ENCODE results near the gene HOXD8. TPM values are rescaled to one million over a fixed set of nuclear protein-coding genes. Genes with fewer than 3 reads are reported as not detected.

Gene HOXD8
- total and polyA plus RNA-seq, 2 of the 8 experiments (the other 6 are each of a cell fraction or from before 2014, with no cell fraction given), result not detected

GRCh38 chr2:176138526-176138922, 9.0 kb downstream of the HOXD8 start:
- FAIRE-seq (no peak), DNase-seq (ENCODE audit: low read depth in 1 of 2, low spot score in 2 of 2) (peak in 1 of 2 experiments; percentile 38)
- Histone ChIP-seq H2AK5ac (ENCODE audit: low read depth, low read length) (no peak overlapping the region), H3K4ac (replicated peaks; ENCODE audit: insufficient read length, low read depth, low read length) (no peak overlapping the region), H3K4me3 (ENCODE audit: extremely low read depth in 1 of 4, insufficient read depth in 2 of 4, low read depth in 3 of 4, low read length in 4 of 4) (no peak overlapping the region), H3K4me2 (ENCODE audit: insufficient read depth in 1 of 2, low read depth in 2 of 2, low read length in 2 of 2) (no peak overlapping the region), H3K9ac (replicated peaks in 1 of 4; ENCODE audit: extremely low read depth in 1 of 4, low read depth in 3 of 4, low read length in 3 of 4) (no peak overlapping the region), H3K23ac (ENCODE audit: insufficient read length) (no peak overlapping the region), H2BK12ac (ENCODE audit: low read depth, low read length) (no peak overlapping the region), H2BK5ac (ENCODE audit: low read depth, low read length) (no peak overlapping the region), H4K5ac (ENCODE audit: insufficient read length, low read depth, low read length) (no peak overlapping the region), H3K4me1 (replicated peaks in 1 of 4; ENCODE audit: control insufficient read depth in 3 of 4, insufficient read depth in 4 of 4, low read length in 3 of 4) (peaks cover 0 to 9% (median 4%) of the 10 kb centered on the region in 4 experiments; a peak in 5 of 7 replicates), H4K8ac (ENCODE audit: extremely low read depth, insufficient read depth, low read length) (peak overlapping the region; percentile 40; the same call in 1 of the 2 replicates), H3K79me1 (ENCODE audit: low read depth, low read length) (no peaks in the 10 kb centered on the region), H4K20me1 (replicated peaks in 1 of 2; ENCODE audit: control insufficient read depth in 1 of 2, insufficient read depth in 2 of 2, low read length in 2 of 2) (peaks cover 4 to 20% of the 10 kb centered on the region in 2 experiments), H3K27ac (ENCODE audit: low read depth, low read length) (no peak overlapping the region), H2BK20ac (ENCODE audit: low read length) (no peak overlapping the region), H2AFZ (ENCODE audit: low read length) (no peak overlapping the region), H2BK15ac (ENCODE audit: low read length) (no peak overlapping the region), H3K79me2 (ENCODE audit: control insufficient read depth in 1 of 2, insufficient read depth in 2 of 2, low read length in 2 of 2) (no peaks in the 10 kb centered on the region), H3K14ac (ENCODE audit: insufficient read length) (no peak overlapping the region), H3K9me3 (ENCODE audit: insufficient read depth in 2 of 2, low read depth in 1 of 2, low read length in 1 of 2) (no peaks in the 10 kb centered on the region), H3K27me3 (replicated peaks in 1 of 4; ENCODE audit: control insufficient read depth in 3 of 4, extremely low read depth in 1 of 4, insufficient read depth in 3 of 4, low read length in 3 of 4) (peaks cover 86 to 100% (median 97%) of the 10 kb centered on the region in 4 experiments), H2BK120ac (replicated peaks; ENCODE audit: low read depth, low read length) (no peak overlapping the region), H3K56ac (replicated peaks; ENCODE audit: insufficient read length, low read depth, low read length) (no peak overlapping the region), H3K23me2 (ENCODE audit: low read depth, low read length) (peaks cover 3% of the 10 kb centered on the region; the same call in 1 of the 2 replicates), H4K91ac (replicated peaks; ENCODE audit: insufficient read length, low read length) (no peak overlapping the region), H3K18ac (ENCODE audit: extremely low read depth, low read length) (no peak overlapping the region), H3K36me3 (ENCODE audit: control insufficient read depth in 2 of 4, insufficient read depth in 4 of 4, low read length in 3 of 4) (peaks cover 0 to 10% (median 0%) of the 10 kb centered on the region in 4 experiments; a peak in 1 of 8 replicates)
- no peak for TF ChIP-seq SAP30 (IDR thresholded peaks at IDR 0.05; ENCODE audit: insufficient read depth, insufficient replicate concordance, low read length)
- no peak for TF ChIP-seq KDM4A (IDR thresholded peaks at IDR 0.05; ENCODE audit: low read depth, low read length, severe bottlenecking)
- 0 out of 2 replicates have a peak, but pooled peaks have one; percentile 45 for TF ChIP-seq SUZ12 (IDR thresholded peaks at IDR 0.05; ENCODE audit: low read length)
- TF ChIP-seq EP300 (IDR thresholded peaks at IDR 0.05; ENCODE audit: borderline replicate concordance in 1 of 2, low read depth in 2 of 2, low read length in 2 of 2), result no peak
- no peak for TF ChIP-seq SP1 (IDR thresholded peaks at IDR 0.05; ENCODE audit: low read depth, low read length)
- no peak for TF ChIP-seq POU5F1 (IDR thresholded peaks at IDR 0.05; ENCODE audit: low read depth, low read length)
- peak; percentile 96 for TF ChIP-seq RNF2 (IDR thresholded peaks at IDR 0.05; ENCODE audit: borderline replicate concordance, low read depth, low read length, missing control alignments, poor library complexity, severe bottlenecking)
- WGBS, 2 experiments (ENCODE audit: extremely low coverage in 1 of 2, insufficient coverage in 1 of 2, insufficient read length in 1 of 2, insufficient replicate concordance in 2 of 2, low coverage in 1 of 2, low lambda C conversion rate in 2 of 2, missing lambda C conversion rate in 1 of 2), result 49% methylated on average over 14 of the region's 14 CpGs; no CpG with 5 or more reads in 1 of the 2 experiments
- ChIA-PET CTCF (ENCODE audit: partially characterized antibody) (interaction anchor here (1.0 to 10.0 kb wide), 18 partner anchors 11 to 676 kb away, joined by 3 to 119 read pairs (median 15); partner anchors contain the start of genes HOXD4 and HOXD9), POLR2A (ENCODE audit: partially characterized antibody) (no interaction called here)
